GM04504 (cell line): ENCODE data around the gene YRDC.

Experiments used
- DNase-seq: peaks from one replicate; pipeline ENCODE4 v3.0.0-alpha.2; 2012; ENCODE audit warnings: low read depth

The YRDC gene

GRCh38 chr1:37807555-37808368 is at the start of gene YRDC, which contains the start of gene C1orf122:
TSS of gene YRDC (minus strand) at chr1:37808208. CDS start at chr1:37808180, 28 bp downstream.
TSS of gene C1orf122 (plus strand) at chr1:37807790. CDS start at chr1:37808405, 615 bp downstream.
- peak; percentile 82 for DNase-seq

GRCh38 chr1:37854406-37854805 is 46.4 kb upstream of the YRDC start:
- DNase-seq: no peak

GRCh38 chr1:37853157-37853556 is 45.1 kb upstream of the YRDC start:
- DNase-seq: no peak

GRCh38 chr1:37851782-37852210 is 43.8 kb upstream of the YRDC start:
- DNase-seq: peak; percentile 8

GRCh38 chr1:37851262-37851661 is 43.3 kb upstream of the YRDC start:
- DNase-seq: no peak

GRCh38 chr1:37850352-37850955 is 42.4 kb upstream of the YRDC start:
- DNase-seq: no peak

- no peak for DNase-seq
Observed at GRCh38 chr1:37849480-37849879, 41.5 kb upstream of the YRDC start.

- DNase-seq: no peak
Observed at GRCh38 chr1:37846647-37847339, 38.8 kb upstream of the YRDC start.

GRCh38 chr1:37845786-37846185 is 37.8 kb upstream of the YRDC start:
- no peak for DNase-seq

- DNase-seq: no peak
Observed at GRCh38 chr1:37845049-37845646, 37.1 kb upstream of the YRDC start.

- DNase-seq: no peak
Observed at GRCh38 chr1:37844536-37844935, 36.5 kb upstream of the YRDC start.

GRCh38 chr1:37841652-37842051 is 33.6 kb upstream of the YRDC start:
- DNase-seq: no peak

- DNase-seq: no peak
Observed at GRCh38 chr1:37840711-37841110, 32.7 kb upstream of the YRDC start.

- no peak for DNase-seq
Observed at GRCh38 chr1:37839676-37840075, 31.7 kb upstream of the YRDC start.

GRCh38 chr1:37836788-37837187 is 28.8 kb upstream of the YRDC start:
- no peak for DNase-seq

- DNase-seq: no peak
Observed at GRCh38 chr1:37831809-37832208, 23.8 kb upstream of the YRDC start.

GRCh38 chr1:37831109-37831508 is 23.1 kb upstream of the YRDC start:
- no peak for DNase-seq

GRCh38 chr1:37828410-37829074 is 20.5 kb upstream of the YRDC start:
- no peak for DNase-seq

GRCh38 chr1:37825506-37825905 is 17.5 kb upstream of the YRDC start:
- DNase-seq: no peak

GRCh38 chr1:37824001-37824400 is 16.0 kb upstream of the YRDC start:
- no peak for DNase-seq

- DNase-seq: no peak
Observed at GRCh38 chr1:37822906-37823815, 15.2 kb upstream of the YRDC start.
